Measurements from ENCODE around the gene GPC3.

DNA sequence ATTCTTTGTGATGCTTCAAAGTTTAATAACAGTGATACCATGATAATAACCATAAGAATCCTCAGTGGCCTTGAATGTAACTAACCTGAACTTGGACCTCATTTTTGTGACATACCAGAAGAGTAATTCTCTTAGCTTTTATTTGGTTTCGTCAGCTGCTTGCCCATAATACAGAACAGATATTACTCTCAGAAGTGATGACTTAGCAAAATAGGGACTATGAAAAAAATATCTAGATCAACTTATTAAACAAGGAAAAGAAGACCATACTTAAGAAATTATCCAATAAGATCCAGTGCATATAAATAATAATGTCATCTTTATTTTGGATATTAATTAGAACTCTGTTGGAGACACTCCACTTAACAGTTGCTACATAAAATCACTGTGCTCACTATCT lies 333.2 kb downstream of the GPC3 start:
- TF ChIP-seq POLR2A (IDR thresholded peaks at IDR 0.05; ENCODE audit: low read depth, low read length) = no peak
- TF ChIP-seq, protein P1, sequence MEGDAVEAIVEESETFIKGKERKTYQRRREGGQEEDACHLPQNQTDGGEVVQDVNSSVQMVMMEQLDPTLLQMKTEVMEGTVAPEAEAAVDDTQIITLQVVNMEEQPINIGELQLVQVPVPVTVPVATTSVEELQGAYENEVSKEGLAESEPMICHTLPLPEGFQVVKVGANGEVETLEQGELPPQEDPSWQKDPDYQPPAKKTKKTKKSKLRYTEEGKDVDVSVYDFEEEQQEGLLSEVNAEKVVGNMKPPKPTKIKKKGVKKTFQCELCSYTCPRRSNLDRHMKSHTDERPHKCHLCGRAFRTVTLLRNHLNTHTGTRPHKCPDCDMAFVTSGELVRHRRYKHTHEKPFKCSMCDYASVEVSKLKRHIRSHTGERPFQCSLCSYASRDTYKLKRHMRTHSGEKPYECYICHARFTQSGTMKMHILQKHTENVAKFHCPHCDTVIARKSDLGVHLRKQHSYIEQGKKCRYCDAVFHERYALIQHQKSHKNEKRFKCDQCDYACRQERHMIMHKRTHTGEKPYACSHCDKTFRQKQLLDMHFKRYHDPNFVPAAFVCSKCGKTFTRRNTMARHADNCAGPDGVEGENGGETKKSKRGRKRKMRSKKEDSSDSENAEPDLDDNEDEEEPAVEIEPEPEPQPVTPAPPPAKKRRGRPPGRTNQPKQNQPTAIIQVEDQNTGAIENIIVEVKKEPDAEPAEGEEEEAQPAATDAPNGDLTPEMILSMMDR (IDR thresholded peaks at IDR 0.05; ENCODE audit: extremely low read depth in 1 of 2, insufficient read depth in 1 of 2, low read depth in 1 of 2, low read length in 2 of 2) = no peak
- TF ChIP-seq GATA2 (IDR thresholded peaks at IDR 0.05; ENCODE audit: insufficient read depth, insufficient read length, low read depth, low read length) = no peak
- no peak for TF ChIP-seq POLR2AphosphoS5 (IDR thresholded peaks at IDR 0.05; ENCODE audit: insufficient read depth, low read depth, low read length)
